Stomach smooth muscle (tissue), 2 donors: ENCODE results near the gene CCDC8.
"Not testable (repeated sequence)": the region's sequence is repeated elsewhere in the genome, so short reads cannot be mapped to it uniquely, and the experiment has no call there.

Experiments used
- H3K27ac ChIP-seq: one replicate; pipeline ENCODE4 v1.7.0; 2013; ENCODE audit warnings: mild to moderate bottlenecking, low read length, inconsistent platforms
- H3K27me3 ChIP-seq, 2 donors: one replicate each; pipeline ENCODE4 v1.7.0; 2013; ENCODE audit warnings: low read length in 2 of 2; ENCODE audit not compliant: insufficient read depth in 2 of 2, control insufficient read depth in 1 of 2
- H3K36me3 ChIP-seq, 2 donors: one replicate each; pipeline ENCODE4 v1.7.0; 2013; ENCODE audit warnings: low read length in 2 of 2; ENCODE audit not compliant: control insufficient read depth in 2 of 2, insufficient read depth in 2 of 2
- H3K4me1 ChIP-seq: one replicate; pipeline ENCODE4 v1.7.0; 2013; ENCODE audit warnings: low read length; ENCODE audit not compliant: control insufficient read depth, insufficient read depth
- H3K4me3 ChIP-seq, 2 donors: one replicate each; pipeline ENCODE4 v1.7.0; 2013; ENCODE audit warnings: low read length in 2 of 2
- H3K9ac ChIP-seq, 2 donors: one replicate each; pipeline ENCODE4 v1.7.0; 2013; ENCODE audit warnings: low read length in 2 of 2, mild to moderate bottlenecking in 1 of 2
- H3K9me3 ChIP-seq, 2 donors: one replicate each; pipeline ENCODE4 v1.7.0; 2013; ENCODE audit warnings: low read length in 2 of 2; ENCODE audit not compliant: control insufficient read depth in 2 of 2
- donor health status: healthy.
- donor health status: Pancreatic carcinoma.

Gene CCDC8

DNA sequence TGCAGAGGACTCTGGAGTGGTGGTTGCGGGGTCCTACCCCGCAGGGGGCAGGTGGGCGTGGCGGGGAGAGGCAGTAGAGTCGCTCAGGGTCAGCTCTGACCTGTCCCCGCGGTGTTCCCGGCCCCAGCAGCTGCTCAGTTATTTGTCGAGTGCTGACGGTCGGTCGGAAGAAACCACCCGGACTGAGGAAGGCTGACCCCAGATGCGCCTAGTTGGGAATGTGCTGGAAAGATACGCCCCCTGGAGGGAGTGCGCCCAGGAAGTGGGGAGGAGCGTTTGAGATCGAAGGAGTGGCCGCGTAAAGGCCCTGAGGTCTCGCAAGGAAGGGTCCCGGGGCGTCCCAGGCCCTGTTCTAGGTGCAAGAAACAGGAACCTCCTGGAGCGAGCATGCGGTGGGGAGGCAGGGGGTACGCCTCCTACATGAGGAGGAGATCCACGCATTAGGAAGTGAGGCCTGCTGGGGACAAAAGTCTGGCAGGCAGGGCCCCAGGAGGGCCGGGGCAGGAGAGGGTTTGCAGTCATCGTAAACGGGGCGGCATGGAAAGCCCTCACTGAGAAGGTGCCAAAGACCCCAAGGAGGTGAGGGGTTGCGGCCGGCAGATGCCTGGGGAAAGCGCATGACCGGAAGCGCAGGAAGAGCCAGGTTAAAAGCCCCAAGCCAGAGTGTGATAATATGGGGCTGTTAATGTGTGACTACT lies 9.2 kb downstream of the CCDC8 start:
- H3K27ac ChIP-seq: no peak overlapping the region
- no peaks in the 10 kb centered on the region for H3K9me3 ChIP-seq
- peak overlapping the region; percentile 49 to 67 for H3K4me3 ChIP-seq
- peaks cover 43 to 48% of the 10 kb centered on the region in 2 donors for H3K27me3 ChIP-seq
- peak overlapping the region; percentile 15 to 60 for H3K9ac ChIP-seq
- peaks cover 15% of the 10 kb centered on the region for H3K4me1 ChIP-seq
- H3K36me3 ChIP-seq: no peaks in the 10 kb centered on the region

DNA sequence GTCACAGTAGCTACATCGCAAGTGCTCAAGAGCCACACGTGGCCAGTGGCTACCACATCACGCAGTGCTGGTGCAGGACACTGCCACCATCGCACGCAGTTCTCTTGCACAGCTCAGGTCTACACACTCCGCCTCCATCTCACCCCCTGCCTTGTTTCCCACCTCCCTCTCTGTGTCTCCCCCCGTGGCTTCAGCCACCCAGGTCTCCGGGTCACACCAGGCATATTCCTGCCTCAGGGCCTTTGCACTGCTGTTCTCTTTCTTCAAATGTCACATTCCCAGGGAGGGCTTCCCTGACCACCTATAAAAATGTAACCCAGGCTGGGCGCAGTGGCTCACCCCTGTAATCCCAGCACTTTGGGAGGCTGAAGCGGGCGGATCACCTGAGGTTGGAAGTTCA lies 10.6 kb downstream of the CCDC8 start:
- Histone ChIP-seq H3K36me3 (no peaks in the 10 kb centered on the region), H3K4me1 (peaks cover 13% of the 10 kb centered on the region), H3K27ac (no peak overlapping the region), H3K4me3 (no peak overlapping the region), H3K9ac (no peak overlapping the region), H3K27me3 (peaks cover 35 to 38% of the 10 kb centered on the region in 2 donors), H3K9me3 (no peaks in the 10 kb centered on the region)

DNA sequence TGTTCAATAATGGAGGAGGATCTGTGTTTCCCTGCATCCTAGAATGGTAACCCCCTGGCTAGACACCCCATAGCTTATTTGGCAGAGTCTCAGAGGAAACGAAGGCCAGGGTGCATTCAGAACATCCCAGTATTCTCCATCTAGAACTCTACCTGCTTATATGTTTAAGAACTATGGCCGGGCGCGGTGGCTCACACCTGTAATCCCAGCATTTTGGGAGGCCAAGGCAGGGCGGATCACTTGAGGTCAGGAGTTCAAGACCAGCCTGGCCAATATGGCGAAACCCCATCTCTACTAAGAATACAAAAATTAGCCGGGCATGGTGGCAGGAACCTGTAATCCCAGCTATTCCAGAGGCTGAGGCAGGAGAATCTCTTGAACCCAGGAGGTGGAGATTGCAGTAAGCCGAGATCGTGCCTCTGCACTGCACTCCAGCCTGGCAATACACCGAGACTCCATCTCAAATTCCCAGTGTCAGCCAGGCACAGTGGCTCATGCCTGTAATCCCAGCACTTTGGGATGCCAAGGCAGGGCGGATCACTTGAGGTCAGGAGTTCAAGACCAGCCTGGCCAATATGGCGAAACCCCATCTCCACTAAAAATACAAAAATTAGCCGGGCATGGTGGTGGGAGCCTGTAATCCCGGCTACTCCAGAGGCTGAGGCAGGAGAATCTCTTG lies 15.4 kb downstream of the CCDC8 start:
- not testable (repeated sequence) for H3K4me1 ChIP-seq, H3K27ac ChIP-seq, H3K9ac ChIP-seq, H3K27me3 ChIP-seq, H3K4me3 ChIP-seq, H3K9me3 ChIP-seq, H3K36me3 ChIP-seq

DNA sequence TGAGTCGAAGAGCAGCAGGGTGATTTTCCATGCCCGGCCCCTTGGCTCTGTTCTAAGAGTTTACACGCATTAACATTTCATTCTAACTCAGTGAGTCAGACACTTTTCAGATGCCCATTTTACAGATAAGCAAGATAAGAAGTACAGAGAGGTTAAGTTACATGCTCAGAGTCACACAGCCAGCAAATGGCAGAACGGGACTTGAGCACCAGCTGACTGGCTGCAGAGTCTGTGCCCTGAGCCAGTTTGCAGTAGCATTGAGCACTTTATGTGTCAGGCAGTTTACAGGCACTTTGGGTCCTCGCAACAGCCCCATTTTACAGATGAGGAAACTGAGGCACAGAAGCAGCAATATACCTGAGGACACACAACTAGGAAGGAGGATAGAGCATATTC lies 19.0 kb downstream of the CCDC8 start:
- no peak overlapping the region for H3K4me3 ChIP-seq
- H3K27me3 ChIP-seq: peaks cover 0 to under 1% of the 10 kb centered on the region in 2 donors
- no peak overlapping the region for H3K9ac ChIP-seq
- peaks cover 8 to 16% of the 10 kb centered on the region in 2 donors for H3K36me3 ChIP-seq
- no peaks in the 10 kb centered on the region for H3K9me3 ChIP-seq
- no peak overlapping the region for H3K27ac ChIP-seq
- peaks cover 8% of the 10 kb centered on the region for H3K4me1 ChIP-seq

DNA sequence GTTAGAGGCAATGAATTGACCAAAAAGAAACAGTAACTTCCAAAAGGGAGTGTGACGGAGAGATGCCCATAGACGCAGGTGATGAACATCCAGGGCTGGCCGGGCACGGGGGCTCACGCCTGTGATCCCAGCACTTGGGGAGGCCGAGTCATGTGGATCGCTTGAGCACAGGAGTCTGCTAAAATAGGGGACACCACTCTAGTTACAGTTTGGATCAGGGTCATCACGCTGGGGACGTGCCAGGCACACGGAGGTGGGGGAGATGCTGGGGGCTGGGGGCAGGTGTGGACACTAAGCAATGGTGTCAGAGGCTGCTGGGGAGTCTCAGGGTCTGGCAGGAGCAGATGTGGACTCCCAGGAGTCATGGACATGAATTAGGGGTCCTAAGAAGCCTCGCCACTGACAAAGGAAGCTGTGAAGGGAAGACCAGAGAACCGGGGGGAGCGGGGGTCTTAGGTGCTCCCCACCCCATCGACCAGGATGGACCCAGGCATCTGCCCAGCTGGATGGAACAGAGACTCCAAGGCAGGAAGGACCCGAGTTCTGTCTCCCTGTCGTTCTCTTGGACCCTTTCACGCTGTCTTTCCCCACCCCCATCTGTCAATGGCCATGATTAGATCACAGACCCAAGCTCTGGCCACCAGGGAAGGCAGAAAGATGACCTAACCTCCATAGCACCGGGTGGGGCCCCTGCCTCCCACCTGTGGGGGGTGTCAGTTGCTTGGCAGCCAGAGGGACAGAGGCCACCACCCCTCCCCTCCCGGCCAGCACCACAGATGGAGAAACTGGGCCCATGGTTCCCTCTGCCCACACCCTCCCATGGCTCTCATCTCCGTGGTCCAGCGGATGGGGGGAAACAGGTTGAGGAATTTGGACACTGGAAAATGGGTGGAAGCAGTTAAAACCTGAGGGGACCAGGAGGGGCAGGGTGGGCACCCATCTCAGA lies 19.6 kb downstream of the CCDC8 start:
- no peaks in the 10 kb centered on the region for H3K27me3 ChIP-seq
- peaks cover 11 to 19% of the 10 kb centered on the region in 2 donors for H3K36me3 ChIP-seq
- H3K9me3 ChIP-seq: no peaks in the 10 kb centered on the region
- H3K4me1 ChIP-seq: peaks cover 8% of the 10 kb centered on the region
- H3K4me3 ChIP-seq: no peak overlapping the region
- H3K27ac ChIP-seq: no peak overlapping the region
- H3K9ac ChIP-seq: no peak overlapping the region

DNA sequence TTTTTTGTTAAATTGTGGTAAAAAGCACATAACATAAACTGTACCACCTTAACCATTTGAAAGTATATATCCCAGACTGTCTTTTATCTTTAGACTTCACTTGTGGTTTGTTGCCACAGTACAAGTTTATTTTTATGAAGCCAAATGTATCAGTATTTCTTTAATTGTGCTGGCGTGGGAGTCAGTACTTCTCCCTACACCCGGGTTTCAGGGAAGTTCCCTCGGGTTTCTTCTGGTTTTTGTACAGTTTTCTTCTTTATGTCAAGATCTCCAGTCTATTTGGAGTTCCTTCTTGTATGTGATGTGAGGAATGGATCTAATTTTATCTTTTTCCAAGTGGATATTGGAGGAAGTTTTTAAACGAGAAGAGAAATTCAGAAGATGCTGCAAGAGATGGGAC lies 20.5 kb downstream of the CCDC8 start:
- H3K36me3 ChIP-seq: peaks cover 20 to 25% of the 10 kb centered on the region in 2 donors
- H3K4me3 ChIP-seq: peak overlapping the region in 1 of 2 donors; percentile 29
- H3K4me1 ChIP-seq: peaks cover 8% of the 10 kb centered on the region
- no peaks in the 10 kb centered on the region for H3K27me3 ChIP-seq
- no peaks in the 10 kb centered on the region for H3K9me3 ChIP-seq
- H3K9ac ChIP-seq: no peak overlapping the region
- H3K27ac ChIP-seq: no peak overlapping the region

DNA sequence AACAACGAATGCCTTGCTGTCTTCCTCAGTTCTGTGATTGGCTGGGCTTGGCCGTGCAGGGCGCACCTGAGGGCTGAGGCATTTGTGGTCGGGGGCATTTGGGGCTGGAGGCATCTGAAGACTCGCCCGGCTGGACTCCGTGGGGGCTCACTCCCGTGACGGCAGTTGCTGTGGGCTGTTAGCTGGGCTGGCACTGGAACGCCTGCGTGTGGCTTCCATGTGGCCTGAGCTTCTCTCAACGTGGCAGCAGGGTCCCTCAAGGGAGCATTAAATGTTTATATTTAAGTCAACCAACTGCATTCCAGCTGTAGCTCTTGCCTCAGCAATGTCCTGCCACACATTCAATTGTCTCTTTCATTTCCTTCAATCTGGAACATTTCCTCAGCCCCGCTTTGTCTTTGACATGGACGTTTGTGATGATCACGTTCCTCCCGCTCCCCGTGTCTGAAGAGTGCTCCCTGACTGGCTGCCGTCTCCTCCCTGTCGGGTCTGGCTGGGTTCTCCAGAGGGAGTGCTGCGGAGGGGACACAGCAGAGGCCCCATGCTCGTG lies 21.0 kb downstream of the CCDC8 start:
- no peaks in the 10 kb centered on the region for H3K27me3 ChIP-seq
- H3K4me3 ChIP-seq: peak overlapping the region in 1 of 2 donors; percentile 29
- peak overlapping the region in 1 of 2 donors; percentile 13 for H3K9ac ChIP-seq
- no peaks in the 10 kb centered on the region for H3K9me3 ChIP-seq
- H3K36me3 ChIP-seq: peaks cover 22 to 31% of the 10 kb centered on the region in 2 donors
- H3K4me1 ChIP-seq: peaks cover 8% of the 10 kb centered on the region
- H3K27ac ChIP-seq: no peak overlapping the region

DNA sequence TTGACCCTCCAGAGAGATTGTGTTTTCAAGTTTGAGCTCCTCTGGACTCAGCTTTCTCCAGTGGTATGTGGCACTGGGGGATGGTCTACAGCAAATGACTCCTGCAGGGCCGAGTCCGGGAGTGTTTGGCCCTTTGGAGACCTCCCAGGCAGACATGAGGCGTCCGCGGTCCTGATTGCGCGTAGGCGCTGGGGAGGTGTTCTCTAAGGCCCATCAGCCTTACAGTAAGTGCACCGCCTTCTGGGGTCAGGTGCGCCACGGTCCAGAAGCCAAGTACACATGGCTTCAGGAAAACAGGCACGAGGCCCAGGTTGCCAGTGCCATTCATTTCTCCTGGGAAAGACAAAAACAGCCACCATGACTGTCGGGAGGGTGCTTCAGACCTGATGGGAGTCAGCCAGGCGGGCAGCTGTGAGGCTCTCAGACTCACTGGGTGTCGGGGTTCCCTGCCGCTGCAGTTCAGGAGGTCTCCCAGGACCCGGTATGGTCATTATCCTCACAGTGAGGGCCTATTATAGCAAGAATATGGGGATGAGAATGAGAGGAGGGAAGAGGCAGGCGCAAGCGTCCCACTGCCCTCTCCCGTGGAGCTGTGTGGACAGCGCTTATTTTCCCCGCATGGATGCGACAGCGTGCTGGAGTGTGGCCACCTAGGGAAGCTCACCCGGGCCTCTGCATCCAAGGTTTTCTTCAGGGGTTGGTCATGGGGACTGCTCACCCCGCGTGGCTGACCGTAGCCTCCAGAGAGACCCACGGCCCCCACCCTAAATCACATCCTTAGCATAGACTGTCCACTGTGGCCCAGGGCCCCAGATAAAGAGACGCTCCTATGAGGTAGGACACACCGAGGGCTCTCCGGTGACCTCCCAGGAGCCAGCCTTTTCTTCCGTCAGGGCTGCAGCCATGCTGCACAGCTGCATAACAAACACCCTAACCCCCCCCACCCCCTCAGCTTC lies 21.8 kb downstream of the CCDC8 start:
- Histone ChIP-seq H3K9me3 (no peaks in the 10 kb centered on the region), H3K36me3 (peaks cover 29 to 37% of the 10 kb centered on the region in 2 donors), H3K4me1 (peaks cover 8% of the 10 kb centered on the region), H3K27me3 (no peaks in the 10 kb centered on the region), H3K4me3 (no peak overlapping the region), H3K27ac (no peak overlapping the region), H3K9ac (no peak overlapping the region)

DNA sequence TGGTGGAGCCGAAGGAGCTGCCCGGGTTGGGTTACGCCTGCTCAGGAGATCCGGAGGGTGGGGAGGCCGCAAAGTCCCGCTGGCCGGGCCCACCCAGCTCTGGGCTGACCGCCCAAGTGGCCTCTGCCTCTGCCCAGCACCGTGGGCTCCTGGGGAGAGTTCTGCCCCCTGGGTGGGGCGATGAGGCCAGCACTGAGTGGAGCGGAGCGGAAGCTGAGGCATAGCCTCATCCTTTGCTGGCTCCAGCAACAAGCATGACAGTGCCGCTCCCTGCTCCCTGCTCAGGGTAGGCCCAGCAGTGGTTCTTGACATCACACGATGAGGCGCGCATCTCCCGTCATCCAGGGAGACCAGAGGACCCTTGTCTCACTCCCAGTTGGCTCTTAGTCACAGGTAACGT lies 22.5 kb downstream of the CCDC8 start:
- no peak overlapping the region for H3K9ac ChIP-seq
- no peaks in the 10 kb centered on the region for H3K9me3 ChIP-seq
- H3K36me3 ChIP-seq: peaks cover 29 to 37% of the 10 kb centered on the region in 2 donors
- no peaks in the 10 kb centered on the region for H3K27me3 ChIP-seq
- no peak overlapping the region for H3K4me3 ChIP-seq
- peaks cover 8% of the 10 kb centered on the region for H3K4me1 ChIP-seq
- no peak overlapping the region for H3K27ac ChIP-seq
